ENCODE measurements around the gene PTPRN2. TPM values are rescaled to one million over a fixed set of nuclear protein-coding genes. Genes with fewer than 3 reads are reported as not detected.

PTPRN2 gene
- total RNA-seq, 1 donor = 0.09 TPM

- DNase-seq (ENCODE audit: low read depth) = no peak
- TF ChIP-seq CTCF (IDR thresholded peaks at IDR 0.05; ENCODE audit: insufficient read depth, low read length) = no peak
- no peak overlapping the region for H3K4me3 ChIP-seq (ENCODE audit: low read depth, low read length)
Measured at GRCh38 chr7:157621131-157621681, 966.4 kb downstream of the PTPRN2 start.

GRCh38 chr7:157620616-157621015, 967.0 kb downstream of the PTPRN2 start:
- DNase-seq (ENCODE audit: low read depth) = no peak

GRCh38 chr7:157619753-157620525, 967.7 kb downstream of the PTPRN2 start:
- DNase-seq (ENCODE audit: low read depth) = no peak
- H3K4me3 ChIP-seq (ENCODE audit: low read depth, low read length) = no peak overlapping the region
- TF ChIP-seq CTCF (IDR thresholded peaks at IDR 0.05; ENCODE audit: insufficient read depth, low read length) = no peak

More at GRCh38 chr7:157620616-157621015, 967.0 kb downstream of the PTPRN2 start:
- no peak for TF ChIP-seq CTCF (IDR thresholded peaks at IDR 0.05; ENCODE audit: insufficient read depth, low read length)
- H3K4me3 ChIP-seq (ENCODE audit: low read depth, low read length) = no peak overlapping the region

GRCh38 chr7:157618823-157619606, 968.6 kb downstream of the PTPRN2 start:
- no peak for DNase-seq (ENCODE audit: low read depth)
- H3K4me3 ChIP-seq (ENCODE audit: low read depth, low read length) = no peak overlapping the region
- TF ChIP-seq CTCF (IDR thresholded peaks at IDR 0.05; ENCODE audit: insufficient read depth, low read length) = no peak

DNA sequence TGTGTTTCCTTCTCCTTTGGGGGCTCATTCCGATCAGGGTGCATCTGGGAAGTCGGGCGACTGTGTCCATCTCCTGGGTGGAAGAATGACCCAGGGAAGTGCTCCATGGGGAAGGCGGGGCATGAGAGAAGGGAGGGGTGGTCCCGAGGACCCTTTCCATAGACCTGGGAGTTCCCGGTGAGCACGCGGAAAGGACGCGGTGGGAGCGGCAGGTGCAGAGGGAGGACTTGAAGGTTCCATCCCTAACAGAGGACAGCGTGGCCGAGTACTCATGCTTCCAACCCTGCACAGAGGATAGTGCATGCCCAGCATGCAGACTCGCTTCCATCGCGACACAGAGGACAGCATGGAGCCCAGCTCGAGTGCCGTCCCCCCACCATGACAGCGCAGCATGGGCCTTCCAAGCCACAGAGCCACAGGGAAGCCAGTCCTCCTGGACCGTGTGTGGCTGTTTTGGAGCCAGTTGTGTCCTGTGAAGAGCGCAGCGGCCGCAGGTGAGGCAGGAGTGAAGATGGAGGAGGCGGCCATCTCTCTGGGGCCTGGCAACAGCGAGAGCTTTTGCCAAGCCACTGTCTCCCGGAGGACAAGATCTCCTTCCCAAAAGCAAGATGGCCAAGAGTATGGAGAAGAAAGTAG, 969.4 kb downstream of the PTPRN2 start:
- no peak overlapping the region for H3K4me3 ChIP-seq (ENCODE audit: low read depth, low read length)
- DNase-seq (ENCODE audit: low read depth) = no peak
- no peak for TF ChIP-seq CTCF (IDR thresholded peaks at IDR 0.05; ENCODE audit: insufficient read depth, low read length)

DNA sequence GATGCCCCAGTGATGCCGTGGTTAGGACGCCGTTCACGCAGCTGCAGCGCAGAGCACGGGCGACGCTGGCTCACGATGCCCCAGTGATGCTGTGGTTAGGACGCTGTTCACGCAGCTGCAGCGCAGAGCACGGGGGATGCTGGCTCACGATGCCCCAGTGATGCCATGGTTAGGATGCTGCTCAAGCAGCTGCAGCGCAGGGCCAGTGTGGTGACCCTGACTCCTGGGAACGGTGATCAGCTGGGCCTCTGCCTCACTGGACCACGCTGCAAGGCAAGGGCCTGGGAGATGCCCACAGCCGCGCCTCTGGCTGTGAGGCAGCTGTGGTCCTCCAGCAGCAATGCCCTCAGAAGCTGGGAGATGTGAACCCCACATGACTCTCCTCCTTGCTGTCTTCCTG, 970.2 kb downstream of the PTPRN2 start:
- TF ChIP-seq CTCF (IDR thresholded peaks at IDR 0.05; ENCODE audit: insufficient read depth, low read length) = no peak
- H3K4me3 ChIP-seq (ENCODE audit: low read depth, low read length) = no peak overlapping the region
- no peak for DNase-seq (ENCODE audit: low read depth)

Measured in fibroblast of the aortic adventitia (primary cell).